Activated B cell treated with CpG ODN at 0.5 μM for 24 hours (primary cell): ENCODE data around the gene GTF2F2. TPM values are rescaled to one million over a fixed set of nuclear protein-coding genes. Genes with fewer than 3 reads are reported as not detected.

Experiments used
- ATAC-seq: fragments of 200-7000 bp; cut with Tn5 transposase; one replicate; pipeline ENCODE4 v1.10.0; 2021; ENCODE audit warnings: low read depth, mild to moderate bottlenecking, moderate library complexity
- CTCF ChIA-PET: fragments of 350-600 bp; sonication (Branson Sonifier 250); formaldehyde crosslinking; loops from one replicate; lab custom pipeline; 2021; ENCODE audit warnings: antibody characterized with exemption; lab: Charles Lee
- POLR2A ChIA-PET: fragments of 350-600 bp; sonication (Branson Sonifier 250); formaldehyde crosslinking; loops from one replicate; lab custom pipeline; 2021; ENCODE audit warnings: antibody characterized with exemption; lab: Charles Lee
- DNase-seq: peaks from one replicate; pipeline ENCODE4 v3.0.0; 2022
- H3K27ac Mint-ChIP-seq: one replicate; pipeline ENCODE4 v1.8.0; 2020; ENCODE audit warnings: mixed read lengths
- H3K27me3 Mint-ChIP-seq: one replicate; pipeline ENCODE4 v1.8.0; 2021; ENCODE audit warnings: mixed read lengths
- H3K36me3 Mint-ChIP-seq: one replicate; pipeline ENCODE4 v1.8.0; 2021; ENCODE audit warnings: low read depth, mixed read lengths
- H3K4me1 Mint-ChIP-seq: one replicate; pipeline ENCODE4 v1.8.0; 2021; ENCODE audit warnings: mixed read lengths
- H3K4me3 Mint-ChIP-seq: one replicate; pipeline ENCODE4 v1.8.0; 2020; ENCODE audit warnings: mild to moderate bottlenecking, mixed read lengths
- H3K9me3 Mint-ChIP-seq: one replicate; pipeline ENCODE4 v1.8.0; 2020; ENCODE audit warnings: mixed read lengths
- intact Hi-C: fragments of 100-400 bp; cut with micrococcal nuclease; formaldehyde crosslinking; loops from one replicate; pipeline ENCODE4 v1.15.1; 2024
- total RNA-seq: library from RNA; stranded (reverse); gene quantifications from 2 replicates; pipeline ENCODE4 v1.2.3, GENCODE V29; 2022
- TF ChIP-seq, protein P1 (sequence below): fragments of 200-600 bp; IDR thresholded peaks from one replicate; pipeline ENCODE4 v1.8.0; 2022; ENCODE audit warnings: antibody characterized with exemption, mild to moderate bottlenecking

The GTF2F2 gene
- total RNA-seq, 1 donor from 2014 or later: 19.8 TPM

DNA sequence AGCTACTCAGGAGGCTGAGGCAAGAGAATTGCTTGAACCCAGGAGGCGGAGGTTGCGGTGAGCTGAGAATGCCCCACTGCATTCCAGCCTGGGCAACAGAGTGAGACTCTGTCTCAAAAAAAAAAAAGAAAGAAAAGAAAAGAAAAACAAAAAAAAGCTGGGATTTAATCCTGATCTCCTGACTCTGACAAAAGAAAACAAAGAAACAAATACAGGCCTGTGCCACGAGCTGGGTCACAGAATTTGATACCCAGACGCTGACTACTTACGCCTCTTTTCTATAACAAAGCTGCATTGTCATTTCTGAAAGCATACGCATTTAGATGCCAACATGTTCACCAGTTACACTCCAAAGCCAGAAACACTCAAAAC is 18.2 kb upstream of the GTF2F2 start:
- H3K4me1 Mint-ChIP-seq: no peaks in the 10 kb centered on the region
- DNase-seq (no peak), ATAC-seq (no peak)
- no peaks in the 10 kb centered on the region for H3K9me3 Mint-ChIP-seq
- ChIA-PET POLR2A (no interaction called here), CTCF (interaction anchor here (0.9 kb wide), 1 partner anchor 9 kb away, joined by 3 read pairs; no protein-coding TSS in a partner anchor)
- H3K27me3 Mint-ChIP-seq: peaks cover 9% of the 10 kb centered on the region
- no peak overlapping the region for H3K27ac Mint-ChIP-seq
- no peaks in the 10 kb centered on the region for H3K36me3 Mint-ChIP-seq
- intact Hi-C loops: no loop called here
- TF ChIP-seq, protein P1, sequence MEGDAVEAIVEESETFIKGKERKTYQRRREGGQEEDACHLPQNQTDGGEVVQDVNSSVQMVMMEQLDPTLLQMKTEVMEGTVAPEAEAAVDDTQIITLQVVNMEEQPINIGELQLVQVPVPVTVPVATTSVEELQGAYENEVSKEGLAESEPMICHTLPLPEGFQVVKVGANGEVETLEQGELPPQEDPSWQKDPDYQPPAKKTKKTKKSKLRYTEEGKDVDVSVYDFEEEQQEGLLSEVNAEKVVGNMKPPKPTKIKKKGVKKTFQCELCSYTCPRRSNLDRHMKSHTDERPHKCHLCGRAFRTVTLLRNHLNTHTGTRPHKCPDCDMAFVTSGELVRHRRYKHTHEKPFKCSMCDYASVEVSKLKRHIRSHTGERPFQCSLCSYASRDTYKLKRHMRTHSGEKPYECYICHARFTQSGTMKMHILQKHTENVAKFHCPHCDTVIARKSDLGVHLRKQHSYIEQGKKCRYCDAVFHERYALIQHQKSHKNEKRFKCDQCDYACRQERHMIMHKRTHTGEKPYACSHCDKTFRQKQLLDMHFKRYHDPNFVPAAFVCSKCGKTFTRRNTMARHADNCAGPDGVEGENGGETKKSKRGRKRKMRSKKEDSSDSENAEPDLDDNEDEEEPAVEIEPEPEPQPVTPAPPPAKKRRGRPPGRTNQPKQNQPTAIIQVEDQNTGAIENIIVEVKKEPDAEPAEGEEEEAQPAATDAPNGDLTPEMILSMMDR: no peak
- no peak overlapping the region for H3K4me3 Mint-ChIP-seq

DNA sequence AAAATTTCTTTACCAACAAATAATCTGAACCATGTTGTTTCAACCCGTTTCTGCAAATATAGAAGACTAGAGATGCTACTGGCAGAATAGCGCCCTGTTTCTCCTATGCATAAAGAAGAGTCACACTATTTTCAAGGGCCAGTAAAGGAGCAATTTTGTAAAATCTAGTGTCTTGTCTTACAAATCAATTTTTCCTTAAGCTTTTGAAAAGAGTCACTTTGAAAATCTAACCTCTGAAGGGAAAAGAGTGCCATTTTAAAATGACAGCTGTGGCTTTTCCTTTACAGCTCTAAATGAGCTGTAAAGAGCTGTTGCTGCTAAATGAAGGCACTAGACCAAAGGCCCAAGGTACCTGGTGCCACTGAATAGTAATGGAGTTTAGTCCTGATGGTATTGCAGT is 16.9 kb upstream of the GTF2F2 start:
- Mint-ChIP-seq H3K9me3 (no peaks in the 10 kb centered on the region), H3K4me3 (no peak overlapping the region), H3K36me3 (no peaks in the 10 kb centered on the region), H3K4me1 (no peaks in the 10 kb centered on the region), H3K27ac (no peak overlapping the region), H3K27me3 (peaks cover 9% of the 10 kb centered on the region)
- ATAC-seq (no peak), DNase-seq (no peak)
- intact Hi-C loops: no loop called here
- CTCF ChIA-PET: no interaction called here
- TF ChIP-seq, protein P1: no peak
- POLR2A ChIA-PET: no interaction called here

DNA sequence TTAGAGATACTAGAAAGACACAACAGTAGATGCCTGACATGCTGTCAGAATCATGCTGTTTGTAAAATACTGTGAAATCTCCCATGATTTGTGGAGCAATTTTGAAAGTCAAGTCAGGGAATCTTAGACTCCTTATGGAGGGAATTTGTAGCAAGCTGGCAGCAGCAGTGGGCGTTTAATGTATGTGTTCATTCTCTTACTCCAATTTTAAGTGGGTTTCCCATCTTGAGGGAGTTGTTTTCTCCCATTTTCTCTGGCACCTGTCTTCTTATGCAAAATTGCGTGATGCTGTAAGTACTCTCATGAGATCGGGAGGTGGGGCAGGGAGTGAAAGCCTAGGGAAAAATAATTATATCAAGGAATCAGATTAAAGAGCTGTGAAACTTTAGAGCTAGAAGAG is 16.0 kb upstream of the GTF2F2 start:
- Mint-ChIP-seq H3K4me1 (peaks cover 2% of the 10 kb centered on the region), H3K27me3 (peaks cover 9% of the 10 kb centered on the region), H3K27ac (no peak overlapping the region), H3K4me3 (no peak overlapping the region), H3K36me3 (no peaks in the 10 kb centered on the region), H3K9me3 (no peaks in the 10 kb centered on the region)
- TF ChIP-seq, protein P1: no peak
- ATAC-seq: no peak
- CTCF ChIA-PET: no interaction called here
- no peak for DNase-seq
- intact Hi-C loops: no loop called here
- POLR2A ChIA-PET: no interaction called here

DNA sequence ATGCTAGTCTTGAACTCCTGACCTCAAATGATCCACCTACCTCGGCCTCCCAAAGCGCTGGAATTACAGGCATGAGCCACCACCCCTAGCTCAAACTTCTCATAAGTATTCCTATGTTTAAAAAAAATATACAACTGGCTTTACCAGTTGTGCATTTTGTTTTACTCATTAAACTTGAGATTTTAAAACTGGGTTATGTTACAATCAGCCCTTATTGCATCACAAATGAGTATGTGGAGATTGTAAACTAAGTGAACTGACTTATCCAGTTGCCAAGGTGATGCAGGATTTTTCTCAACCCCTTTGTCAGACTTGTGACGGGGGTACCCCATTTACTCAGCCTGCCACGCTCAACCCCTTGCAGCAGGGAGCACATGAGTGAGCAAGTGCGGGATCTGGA is 14.4 kb upstream of the GTF2F2 start:
- Mint-ChIP-seq H3K4me3 (no peak overlapping the region), H3K9me3 (no peaks in the 10 kb centered on the region), H3K27ac (no peak overlapping the region), H3K27me3 (peaks cover 9% of the 10 kb centered on the region), H3K36me3 (no peaks in the 10 kb centered on the region), H3K4me1 (peaks cover 2% of the 10 kb centered on the region)
- ChIA-PET POLR2A (no interaction called here), CTCF (no interaction called here)
- no peak for ATAC-seq
- DNase-seq: no peak
- intact Hi-C loops: no loop called here
- TF ChIP-seq, protein P1: no peak

- no peak overlapping the region for H3K4me3 Mint-ChIP-seq
- H3K27ac Mint-ChIP-seq: no peak overlapping the region
- ATAC-seq: no peak
- no peak for DNase-seq
- TF ChIP-seq, protein P1: no peak
- H3K9me3 Mint-ChIP-seq: no peaks in the 10 kb centered on the region
- intact Hi-C loops: no loop called here
- H3K36me3 Mint-ChIP-seq: no peaks in the 10 kb centered on the region
- H3K27me3 Mint-ChIP-seq: peaks cover 9% of the 10 kb centered on the region
- ChIA-PET CTCF (no interaction called here), POLR2A (no interaction called here)
- H3K4me1 Mint-ChIP-seq: peaks cover 2% of the 10 kb centered on the region
These were observed 12.8 kb upstream of the GTF2F2 start for GRCh38 chr13:45107539-45107938.
